Measurements from ENCODE around the gene ZNF362.

DNA sequence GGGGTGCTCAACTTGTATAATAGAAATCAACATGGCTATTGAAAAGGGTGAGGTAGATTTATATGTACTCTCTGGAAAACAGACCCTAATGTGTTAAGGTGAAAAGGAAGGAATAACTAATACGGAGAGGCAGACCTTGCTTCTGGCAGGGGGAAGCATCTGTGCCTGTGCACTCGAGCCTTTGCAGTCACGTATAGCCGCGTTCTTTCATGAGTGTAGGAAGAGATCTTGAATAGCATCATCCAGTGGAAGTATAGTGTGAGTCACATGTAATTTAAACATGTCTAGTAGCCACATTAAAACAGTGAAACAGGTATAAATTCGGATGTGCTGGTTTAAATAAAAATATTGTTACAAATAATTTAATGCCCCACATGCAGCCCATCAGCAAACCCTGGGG, 61.7 kb downstream of the ZNF362 start:
- TF ChIP-seq, protein P1, sequence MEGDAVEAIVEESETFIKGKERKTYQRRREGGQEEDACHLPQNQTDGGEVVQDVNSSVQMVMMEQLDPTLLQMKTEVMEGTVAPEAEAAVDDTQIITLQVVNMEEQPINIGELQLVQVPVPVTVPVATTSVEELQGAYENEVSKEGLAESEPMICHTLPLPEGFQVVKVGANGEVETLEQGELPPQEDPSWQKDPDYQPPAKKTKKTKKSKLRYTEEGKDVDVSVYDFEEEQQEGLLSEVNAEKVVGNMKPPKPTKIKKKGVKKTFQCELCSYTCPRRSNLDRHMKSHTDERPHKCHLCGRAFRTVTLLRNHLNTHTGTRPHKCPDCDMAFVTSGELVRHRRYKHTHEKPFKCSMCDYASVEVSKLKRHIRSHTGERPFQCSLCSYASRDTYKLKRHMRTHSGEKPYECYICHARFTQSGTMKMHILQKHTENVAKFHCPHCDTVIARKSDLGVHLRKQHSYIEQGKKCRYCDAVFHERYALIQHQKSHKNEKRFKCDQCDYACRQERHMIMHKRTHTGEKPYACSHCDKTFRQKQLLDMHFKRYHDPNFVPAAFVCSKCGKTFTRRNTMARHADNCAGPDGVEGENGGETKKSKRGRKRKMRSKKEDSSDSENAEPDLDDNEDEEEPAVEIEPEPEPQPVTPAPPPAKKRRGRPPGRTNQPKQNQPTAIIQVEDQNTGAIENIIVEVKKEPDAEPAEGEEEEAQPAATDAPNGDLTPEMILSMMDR (IDR thresholded peaks at IDR 0.05; ENCODE audit: poor library complexity), result no peak
- no peak for TF ChIP-seq EZH2 (IDR thresholded peaks at IDR 0.05; ENCODE audit: borderline replicate concordance)
- TF ChIP-seq EZH2phosphoT487 (IDR thresholded peaks at IDR 0.05; ENCODE audit: low read depth, severe bottlenecking, unreplicated experiment), result no peak

All from hepatocyte (in vitro differentiated cells).